ENCODE measurements around the gene TNRC6C. TPM values are rescaled to one million over a fixed set of nuclear protein-coding genes. Genes with fewer than 3 reads are reported as not detected.
A peak's percentile ranks its signal among the peaks of the same experiment; 100 is the strongest.
"Not testable (repeated sequence)": the region's sequence is repeated elsewhere in the genome, so short reads cannot be mapped to it uniquely, and the experiment has no call there.

TNRC6C gene
- total RNA-seq, 1 donor: 12.4 TPM

- H3K9me3 ChIP-seq (ENCODE audit: low read depth, low read length): no peaks in the 10 kb centered on the region
- H3K4me1 ChIP-seq (ENCODE audit: insufficient read depth, low read length): peaks cover 5% of the 10 kb centered on the region
- peaks cover 33% of the 10 kb centered on the region for H3K27me3 ChIP-seq (ENCODE audit: insufficient read depth, low read length)
- H3K4me3 ChIP-seq (ENCODE audit: low read length): no peak overlapping the region
Observed at GRCh38 chr17:77946900-77947645, 11.4 kb upstream of the TNRC6C start.

DNA sequence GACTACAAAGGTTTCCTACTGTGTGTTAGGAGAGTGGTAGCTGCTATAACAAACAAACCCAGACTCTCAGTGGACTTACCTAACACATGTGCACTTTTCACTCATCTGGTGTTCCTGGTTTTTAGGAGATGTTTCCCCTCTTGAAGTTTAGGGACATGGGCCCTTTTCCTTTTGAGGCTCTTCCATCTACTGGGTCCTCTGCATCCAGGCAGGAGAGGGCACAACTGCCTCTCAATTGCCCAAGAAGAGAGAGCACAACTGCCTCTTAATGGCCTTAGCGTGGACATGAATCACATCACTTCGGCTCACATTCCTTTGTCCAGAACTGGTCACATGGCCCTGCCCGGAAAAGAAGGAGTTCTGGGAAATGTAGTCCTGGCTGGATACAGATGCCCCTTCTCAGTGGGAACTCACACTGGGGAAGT lies 9.8 kb upstream of the TNRC6C start:
- peaks cover 38% of the 10 kb centered on the region for H3K27me3 ChIP-seq (ENCODE audit: insufficient read depth, low read length)
- no peaks in the 10 kb centered on the region for H3K9me3 ChIP-seq (ENCODE audit: low read depth, low read length)
- H3K4me1 ChIP-seq (ENCODE audit: insufficient read depth, low read length): peaks cover 5% of the 10 kb centered on the region
- H3K4me3 ChIP-seq (ENCODE audit: low read length): no peak overlapping the region

DNA sequence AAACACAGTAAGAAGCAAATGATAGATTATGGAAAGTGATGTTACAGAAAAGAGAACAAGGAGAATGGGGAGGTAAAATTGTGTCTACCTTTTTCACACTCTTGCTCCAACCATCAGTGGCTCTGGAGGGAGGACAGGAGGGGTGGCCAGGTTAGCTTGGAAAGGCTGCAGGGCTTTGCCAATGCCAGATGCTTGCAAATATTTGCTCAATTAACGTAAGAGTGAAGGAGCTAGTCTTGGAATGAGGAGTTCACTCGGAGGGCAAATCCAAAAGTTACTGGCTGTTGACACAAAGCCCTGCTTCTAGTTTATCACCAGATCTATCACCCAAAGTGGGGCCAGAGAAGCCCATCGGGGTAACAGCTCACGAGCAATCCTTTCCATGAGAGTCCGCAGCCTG lies 7.4 kb upstream of the TNRC6C start:
- Histone ChIP-seq H3K27me3 (ENCODE audit: insufficient read depth, low read length) (peaks cover 47% of the 10 kb centered on the region), H3K4me3 (ENCODE audit: low read length) (no peak overlapping the region), H3K9me3 (ENCODE audit: low read depth, low read length) (no peaks in the 10 kb centered on the region), H3K4me1 (ENCODE audit: insufficient read depth, low read length) (peaks cover 5% of the 10 kb centered on the region)

DNA sequence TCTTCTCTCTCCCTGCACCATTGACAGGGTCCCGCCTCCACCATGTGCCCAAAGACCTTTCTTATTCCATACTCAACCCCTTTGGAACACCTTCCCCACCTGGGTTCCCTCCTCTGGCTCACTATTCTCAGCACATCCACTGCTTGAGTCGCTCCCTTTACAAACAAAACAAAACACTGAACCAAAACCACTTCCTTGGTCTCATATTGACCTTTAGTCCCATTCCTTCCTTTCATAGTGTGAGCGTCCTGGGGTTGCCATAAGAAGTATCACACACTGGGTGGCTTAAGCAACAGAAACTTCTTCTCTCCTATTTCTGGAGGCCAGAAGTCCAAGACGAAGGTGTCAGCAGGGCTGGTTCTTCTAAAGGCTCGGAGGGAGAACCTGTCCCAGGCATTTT lies 6.1 kb upstream of the TNRC6C start:
- no peaks in the 10 kb centered on the region for H3K9me3 ChIP-seq (ENCODE audit: low read depth, low read length)
- peaks cover 5% of the 10 kb centered on the region for H3K4me1 ChIP-seq (ENCODE audit: insufficient read depth, low read length)
- H3K4me3 ChIP-seq (ENCODE audit: low read length): no peak overlapping the region
- peaks cover 52% of the 10 kb centered on the region for H3K27me3 ChIP-seq (ENCODE audit: insufficient read depth, low read length)

GRCh38 chr17:77957235-77957856 lies 1.2 kb upstream of the TNRC6C start:
- Histone ChIP-seq H3K27me3 (ENCODE audit: insufficient read depth, low read length) (peaks cover 44% of the 10 kb centered on the region), H3K4me1 (ENCODE audit: insufficient read depth, low read length) (peaks cover 38% of the 10 kb centered on the region), H3K9me3 (ENCODE audit: low read depth, low read length) (no peaks in the 10 kb centered on the region), H3K4me3 (ENCODE audit: low read length) (peak overlapping the region; percentile 65)

- H3K4me3 ChIP-seq (ENCODE audit: low read length): peak overlapping the region; percentile 65
- no peaks in the 10 kb centered on the region for H3K9me3 ChIP-seq (ENCODE audit: low read depth, low read length)
- peaks cover 44% of the 10 kb centered on the region for H3K27me3 ChIP-seq (ENCODE audit: insufficient read depth, low read length)
- peaks cover 41% of the 10 kb centered on the region for H3K4me1 ChIP-seq (ENCODE audit: insufficient read depth, low read length)
Observed at GRCh38 chr17:77958716-77959125, 218 bp downstream of the TNRC6C start.

DNA sequence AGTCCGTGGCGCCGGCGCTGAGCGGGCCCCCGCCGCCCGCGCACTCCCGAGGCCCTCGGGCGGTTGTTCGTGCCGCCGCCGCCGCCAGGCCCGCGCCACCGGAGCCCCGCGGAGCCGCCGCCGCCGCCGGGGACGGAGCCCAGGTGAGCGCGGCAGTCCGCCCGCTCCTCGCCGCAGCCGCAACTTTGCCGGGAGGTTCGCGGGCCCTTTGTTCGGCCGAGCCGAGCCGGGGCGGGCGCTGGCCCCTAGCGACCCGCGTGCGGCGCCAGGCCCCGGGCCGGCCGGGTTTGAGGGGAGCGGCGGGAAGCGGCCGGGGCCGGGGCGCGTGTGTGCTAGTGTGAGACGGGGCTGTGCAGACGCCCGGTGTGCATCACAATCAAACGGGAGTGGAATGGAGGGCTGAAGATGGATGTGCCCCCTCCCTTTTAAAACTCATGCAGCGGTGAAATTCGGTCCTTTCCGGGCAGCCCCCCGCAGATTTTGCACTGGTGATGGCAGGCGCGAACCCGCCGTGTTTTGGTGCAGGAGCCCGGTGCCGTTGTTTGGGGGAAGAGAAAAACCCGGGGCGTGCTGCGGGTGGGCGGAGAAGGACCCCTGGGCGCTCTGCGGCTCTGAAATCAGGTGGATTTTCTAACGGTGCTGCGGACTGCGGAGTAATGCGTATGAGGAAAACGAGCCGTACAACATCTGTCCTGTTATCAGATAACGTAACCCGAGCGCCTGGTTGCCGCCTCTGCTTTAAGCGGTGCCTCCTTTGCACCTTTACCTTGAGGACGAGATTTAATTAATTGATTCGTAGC lies 823 bp downstream of the TNRC6C start:
- Histone ChIP-seq H3K4me3 (ENCODE audit: low read length) (peak overlapping the region; percentile 57), H3K27me3 (ENCODE audit: insufficient read depth, low read length) (peaks cover 44% of the 10 kb centered on the region), H3K4me1 (ENCODE audit: insufficient read depth, low read length) (peaks cover 45% of the 10 kb centered on the region)

DNA sequence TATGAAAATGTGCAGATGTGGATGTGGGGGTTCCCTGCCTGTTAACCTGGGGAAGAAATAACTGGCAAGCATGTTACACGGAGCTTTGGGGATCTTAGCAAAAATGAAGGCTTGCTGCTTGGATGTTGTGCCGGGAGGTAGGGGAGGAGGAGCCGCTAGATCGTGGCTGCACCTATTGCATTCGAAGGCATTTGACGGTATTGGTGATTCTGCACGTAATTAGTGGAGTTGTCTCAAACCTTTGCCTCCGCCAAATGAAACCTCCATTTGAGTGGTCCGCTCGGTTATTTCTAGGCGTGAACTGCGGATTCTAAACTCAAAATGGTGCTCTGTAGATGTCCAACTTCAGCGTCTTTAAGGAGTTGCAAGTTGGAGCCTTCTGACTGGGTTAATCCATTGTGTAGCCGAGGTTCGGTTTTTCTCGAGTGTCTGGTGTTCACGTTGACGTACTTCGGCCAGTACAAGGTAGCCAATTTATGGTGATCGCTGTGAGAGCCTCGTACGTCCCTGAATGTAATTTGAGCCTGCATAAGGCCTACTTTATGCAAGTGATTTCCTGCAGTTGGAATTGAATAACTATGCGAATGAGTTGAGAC lies 1.5 kb downstream of the TNRC6C start:
- H3K4me1 ChIP-seq (ENCODE audit: insufficient read depth, low read length): peaks cover 50% of the 10 kb centered on the region
- peaks cover 44% of the 10 kb centered on the region for H3K27me3 ChIP-seq (ENCODE audit: insufficient read depth, low read length)
- H3K9me3 ChIP-seq (ENCODE audit: low read depth, low read length): no peaks in the 10 kb centered on the region
- H3K4me3 ChIP-seq (ENCODE audit: low read length): peak overlapping the region; percentile 57

More for the DNA sequence above, 823 bp downstream of the TNRC6C start:
- no peaks in the 10 kb centered on the region for H3K9me3 ChIP-seq (ENCODE audit: low read depth, low read length)

DNA sequence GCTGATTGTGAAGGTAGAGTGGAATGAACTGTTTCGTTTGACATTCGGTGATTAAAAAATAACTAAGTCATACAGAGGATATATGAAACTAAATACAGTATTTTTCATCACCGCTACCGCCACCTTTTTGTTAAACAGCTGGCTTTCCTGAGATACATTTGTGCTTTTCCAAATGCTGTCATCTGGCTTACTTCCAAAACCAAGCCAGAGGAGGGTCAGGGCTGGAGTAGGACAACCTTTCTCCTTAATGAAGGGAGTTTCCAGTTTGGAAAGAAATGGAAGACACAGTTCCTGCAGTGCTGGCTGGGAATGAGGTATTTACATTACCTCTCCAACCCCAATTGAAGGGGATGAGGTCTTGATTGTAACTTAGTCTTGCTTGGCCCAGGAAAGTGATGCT lies 3.2 kb downstream of the TNRC6C start:
- peaks cover 34% of the 10 kb centered on the region for H3K27me3 ChIP-seq (ENCODE audit: insufficient read depth, low read length)
- H3K4me1 ChIP-seq (ENCODE audit: insufficient read depth, low read length): peaks cover 56% of the 10 kb centered on the region
- no peaks in the 10 kb centered on the region for H3K9me3 ChIP-seq (ENCODE audit: low read depth, low read length)
- H3K4me3 ChIP-seq (ENCODE audit: low read length): no peak overlapping the region

DNA sequence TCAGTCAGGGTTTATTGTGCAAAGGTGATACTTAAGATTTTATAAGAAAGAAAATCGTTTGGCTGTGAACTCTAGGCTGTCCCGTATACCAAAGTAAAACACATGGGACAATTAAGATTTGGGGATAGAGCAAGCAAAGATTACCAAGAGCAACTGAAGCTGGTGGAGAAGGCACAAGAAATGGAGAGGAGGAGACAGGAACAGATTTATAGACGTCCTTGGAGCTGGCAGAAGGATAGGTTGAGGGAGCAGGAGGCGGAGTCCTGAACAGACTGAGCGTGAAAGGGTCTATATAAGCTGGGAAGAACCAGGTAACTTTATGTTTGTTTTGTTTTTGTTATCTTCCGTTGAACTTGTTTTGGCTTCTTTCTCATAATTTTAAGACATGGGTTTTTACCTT lies 3.8 kb downstream of the TNRC6C start:
- no peaks in the 10 kb centered on the region for H3K9me3 ChIP-seq (ENCODE audit: low read depth, low read length)
- H3K4me1 ChIP-seq (ENCODE audit: insufficient read depth, low read length): peaks cover 51% of the 10 kb centered on the region
- peaks cover 29% of the 10 kb centered on the region for H3K27me3 ChIP-seq (ENCODE audit: insufficient read depth, low read length)
- no peak overlapping the region for H3K4me3 ChIP-seq (ENCODE audit: low read length)

DNA sequence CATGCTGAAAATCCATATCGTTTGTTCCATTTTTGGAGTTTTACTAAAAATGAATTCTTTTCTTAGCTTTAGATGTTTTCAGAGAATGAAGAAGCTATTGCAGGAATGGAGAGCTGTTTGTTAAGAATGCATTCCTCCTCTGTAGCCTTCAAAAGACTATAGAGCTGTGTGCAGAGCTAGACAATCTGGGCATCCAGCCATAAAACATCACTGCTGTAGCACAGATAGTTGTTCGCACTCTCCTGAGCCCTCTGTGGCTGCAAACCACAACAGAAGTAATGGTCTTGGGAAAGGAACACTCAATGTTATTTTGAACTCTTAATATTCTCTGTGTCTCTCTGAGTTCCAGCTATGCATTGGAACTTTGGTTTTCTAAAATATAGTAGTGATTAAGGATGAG lies 4.9 kb downstream of the TNRC6C start:
- Histone ChIP-seq H3K4me3 (ENCODE audit: low read length) (no peak overlapping the region), H3K9me3 (ENCODE audit: low read depth, low read length) (no peaks in the 10 kb centered on the region), H3K4me1 (ENCODE audit: insufficient read depth, low read length) (peaks cover 43% of the 10 kb centered on the region), H3K27me3 (ENCODE audit: insufficient read depth, low read length) (peaks cover 29% of the 10 kb centered on the region)

DNA sequence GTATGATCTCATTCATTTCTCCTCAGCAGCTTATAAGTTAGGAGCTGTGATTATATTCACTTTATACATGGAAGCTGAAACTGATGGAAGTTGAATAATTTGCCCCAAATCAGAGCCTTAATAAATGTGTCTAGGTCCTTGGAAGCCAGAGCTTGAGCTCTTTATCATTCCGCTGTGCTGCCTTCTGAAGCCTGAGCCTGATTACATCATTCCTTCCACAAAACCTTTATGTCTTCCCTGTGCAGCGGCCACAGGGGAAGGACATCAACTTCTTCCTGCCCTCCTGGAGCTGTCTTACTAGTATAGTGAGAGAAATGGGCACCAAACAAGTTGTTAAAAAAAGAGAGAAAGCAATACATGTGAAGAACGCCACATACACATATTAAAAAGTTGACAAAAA lies 6.8 kb downstream of the TNRC6C start:
- peaks cover 20% of the 10 kb centered on the region for H3K27me3 ChIP-seq (ENCODE audit: insufficient read depth, low read length)
- H3K4me1 ChIP-seq (ENCODE audit: insufficient read depth, low read length): peaks cover 42% of the 10 kb centered on the region
- H3K4me3 ChIP-seq (ENCODE audit: low read length): no peak overlapping the region
- H3K9me3 ChIP-seq (ENCODE audit: low read depth, low read length): no peaks in the 10 kb centered on the region

DNA sequence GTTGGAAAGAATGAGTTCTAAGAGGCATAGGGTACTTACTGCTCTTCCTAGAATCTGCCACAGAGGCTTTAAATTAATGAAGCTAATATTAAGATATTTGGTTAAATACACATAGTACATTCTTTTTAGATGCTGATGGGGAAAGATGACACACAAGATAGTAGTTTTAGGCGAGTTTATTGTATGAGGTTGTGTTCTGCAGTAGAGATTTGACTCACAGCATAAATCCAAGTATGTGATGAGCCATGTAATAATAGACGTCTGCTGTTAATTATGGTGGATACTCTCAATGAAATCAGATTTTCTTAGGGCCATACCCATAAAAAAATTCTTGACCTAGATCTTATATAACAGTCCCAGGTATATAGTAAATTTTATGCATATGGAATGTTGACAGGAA lies 8.0 kb downstream of the TNRC6C start:
- H3K9me3 ChIP-seq (ENCODE audit: low read depth, low read length): no peaks in the 10 kb centered on the region
- no peak overlapping the region for H3K4me3 ChIP-seq (ENCODE audit: low read length)
- peaks cover 36% of the 10 kb centered on the region for H3K4me1 ChIP-seq (ENCODE audit: insufficient read depth, low read length)
- H3K27me3 ChIP-seq (ENCODE audit: insufficient read depth, low read length): peaks cover 14% of the 10 kb centered on the region

GRCh38 chr17:77968788-77969187 lies 10.3 kb downstream of the TNRC6C start:
- Histone ChIP-seq H3K27me3 (ENCODE audit: insufficient read depth, low read length) (no peaks in the 10 kb centered on the region), H3K4me3 (ENCODE audit: low read length) (no peak overlapping the region), H3K9me3 (ENCODE audit: low read depth, low read length) (no peaks in the 10 kb centered on the region), H3K4me1 (ENCODE audit: insufficient read depth, low read length) (peaks cover 24% of the 10 kb centered on the region)

- H3K4me3 ChIP-seq (ENCODE audit: low read length); H3K27me3 ChIP-seq (ENCODE audit: insufficient read depth, low read length); H3K9me3 ChIP-seq (ENCODE audit: low read depth, low read length): not testable (repeated sequence)
- H3K4me1 ChIP-seq (ENCODE audit: insufficient read depth, low read length): peaks cover 10% of the 10 kb centered on the region
Observed at GRCh38 chr17:77972271-77972670, 13.8 kb downstream of the TNRC6C start.
